ENCODE data around the gene GRB10.

GRB10 gene

DNA sequence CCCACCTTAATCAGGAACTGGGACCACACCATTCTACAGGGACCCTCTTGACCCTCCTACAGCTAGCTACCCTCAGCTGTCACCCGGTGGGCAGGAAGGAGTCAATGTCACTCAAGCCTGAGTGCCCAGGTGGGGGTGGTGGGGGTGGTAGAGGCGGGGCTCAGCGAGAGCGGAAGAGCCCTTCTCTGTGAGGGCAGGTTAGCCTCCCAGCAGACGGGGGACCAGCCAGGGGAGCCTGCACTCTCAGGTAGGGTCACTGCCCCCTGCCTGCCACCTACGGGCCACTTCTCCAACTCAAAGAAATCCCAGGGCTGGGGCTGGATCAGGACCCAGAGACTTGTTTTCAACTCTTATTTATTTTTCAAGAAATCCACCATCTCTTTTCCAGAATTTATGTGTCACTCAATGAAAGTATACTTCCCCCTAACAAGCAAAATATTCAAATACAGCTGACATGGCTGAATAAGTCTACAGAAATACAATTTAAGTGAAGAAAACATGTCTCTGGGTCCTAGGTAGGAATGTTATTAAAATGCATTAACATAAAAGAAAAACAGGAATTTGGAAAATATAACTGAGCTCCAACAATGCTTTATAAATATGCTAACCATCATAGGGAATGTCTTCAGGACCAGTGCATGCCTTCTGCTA, 154.1 kb downstream of the GRB10 start:
- no peak for DNase-seq

DNA sequence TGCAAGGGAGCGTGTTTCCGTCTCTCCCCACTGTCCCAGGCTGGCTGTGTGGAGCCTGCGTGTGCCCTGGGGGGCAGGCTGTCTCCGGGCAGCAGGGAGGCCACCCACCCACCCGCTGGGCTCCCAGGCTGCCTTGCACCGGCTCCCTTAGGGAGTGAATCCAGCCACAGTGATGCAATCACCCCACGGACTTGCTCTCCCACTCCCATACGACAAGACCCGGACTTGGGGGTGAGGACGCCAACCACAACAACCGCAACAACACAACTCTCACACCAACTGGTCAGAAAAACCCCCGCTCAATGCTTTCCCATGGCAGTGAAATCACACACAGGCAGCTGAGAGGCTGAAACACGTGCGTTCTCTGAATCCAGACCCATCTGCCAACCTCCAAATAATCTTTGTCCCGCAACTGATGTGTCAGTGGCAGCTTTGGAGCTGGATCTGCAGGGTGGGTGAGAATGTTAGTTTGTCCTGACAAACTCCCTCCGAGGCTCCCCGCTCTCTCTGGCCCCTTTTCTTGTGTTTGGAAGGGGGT, 154.8 kb downstream of the GRB10 start:
- no peak for DNase-seq

DNA sequence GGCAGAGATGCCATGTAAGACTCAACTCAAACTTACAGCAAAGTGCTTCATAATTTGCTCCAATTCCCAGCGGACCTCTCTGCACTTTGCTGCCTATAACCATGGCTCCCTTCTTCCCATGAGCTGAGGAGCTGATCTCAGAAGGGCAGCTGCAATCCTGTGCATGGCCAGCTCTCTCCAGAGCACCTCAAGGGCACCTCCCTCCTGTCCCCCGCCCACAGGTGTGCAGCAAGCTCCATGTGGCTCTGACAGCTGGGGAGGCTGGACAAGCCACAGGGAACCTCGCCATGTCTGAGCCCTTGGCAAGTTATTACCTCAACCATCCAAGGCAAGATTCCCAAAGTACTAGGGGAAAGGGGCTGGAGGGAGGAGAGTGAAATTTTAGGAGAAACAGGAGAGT, 156.4 kb downstream of the GRB10 start:
- no peak for DNase-seq

DNA sequence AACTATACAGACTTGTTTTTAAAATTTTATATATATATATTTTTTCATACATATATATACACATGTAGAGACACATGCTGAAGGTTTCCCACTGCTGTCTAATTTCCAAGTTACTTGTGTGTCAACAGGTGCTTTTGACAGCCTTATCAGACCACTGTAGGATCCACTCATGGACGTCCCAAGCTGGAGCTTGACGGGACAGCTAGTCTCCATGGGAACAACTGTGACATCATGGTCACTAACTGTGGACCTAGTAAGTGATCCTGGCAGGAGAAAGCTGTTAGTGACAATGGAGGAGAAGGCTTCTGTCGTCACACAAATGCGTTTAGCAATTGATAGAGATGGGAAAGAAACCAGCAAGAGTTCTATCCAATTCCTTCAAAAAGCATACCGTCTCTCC, 157.3 kb downstream of the GRB10 start:
- DNase-seq: no peak

DNA sequence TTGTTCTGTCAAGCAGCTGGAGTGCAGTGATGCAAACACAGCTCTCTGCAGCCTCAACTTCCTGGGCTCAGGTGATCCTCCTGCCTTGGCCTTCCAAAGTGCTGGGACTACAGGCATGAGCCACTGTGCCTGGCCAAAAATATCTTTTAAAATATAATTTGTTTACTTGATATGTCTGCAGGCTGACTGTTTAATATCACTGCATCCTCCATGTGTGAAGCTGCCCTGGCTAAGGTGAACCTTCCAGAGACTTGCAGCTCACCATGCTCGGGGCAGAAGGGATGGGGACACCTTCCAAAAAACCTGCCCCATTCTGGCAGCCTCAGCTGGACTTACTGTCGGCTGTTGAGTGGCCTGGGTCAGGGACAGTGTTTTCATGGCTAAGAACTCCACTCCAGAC, 159.9 kb downstream of the GRB10 start:
- no peak for DNase-seq

DNA sequence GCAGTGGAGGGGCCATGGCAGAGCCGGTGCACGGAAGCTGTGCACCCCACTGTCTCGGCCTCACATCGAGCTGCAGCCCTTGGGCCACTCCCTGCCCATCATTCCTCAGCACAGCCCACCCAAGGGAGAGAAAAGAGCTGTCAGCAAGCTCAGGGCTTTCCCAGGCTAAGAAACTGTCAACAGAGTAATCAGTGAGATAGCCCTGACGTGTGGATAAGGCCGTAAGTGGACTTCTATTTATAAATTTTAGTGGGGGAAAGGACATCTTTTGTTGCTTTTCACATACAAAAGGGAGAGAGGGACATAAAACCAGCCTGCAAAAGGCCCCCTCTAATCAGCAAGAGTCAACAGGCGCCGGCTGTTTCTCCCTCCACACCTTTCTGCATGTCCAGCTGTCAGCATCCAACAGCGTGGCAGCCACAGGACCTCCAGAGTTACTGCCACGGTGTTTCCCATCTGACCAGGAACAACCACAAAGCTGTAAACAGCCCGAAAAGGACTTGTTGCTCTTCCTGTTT, 160.7 kb downstream of the GRB10 start:
- DNase-seq: no peak

DNA sequence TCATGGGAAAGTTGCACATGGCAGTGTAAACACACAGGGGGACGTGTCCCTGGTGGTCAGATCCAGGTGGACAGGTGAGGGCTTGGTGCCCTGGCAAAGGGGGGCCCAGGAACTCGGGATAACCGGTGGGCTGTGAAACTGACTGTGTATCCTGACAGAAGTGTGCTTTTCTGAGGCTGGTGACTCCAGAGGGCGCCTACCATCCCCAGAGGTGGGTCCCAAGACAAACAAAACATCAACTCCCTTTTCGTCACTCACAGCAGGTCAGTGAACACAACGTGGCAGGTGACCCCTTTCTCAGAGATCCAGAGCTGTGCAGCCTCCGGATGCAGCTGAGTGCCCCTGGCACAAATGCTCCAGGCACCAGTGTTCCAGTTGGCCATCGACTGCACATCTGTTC, 161.5 kb downstream of the GRB10 start:
- DNase-seq: no peak

DNA sequence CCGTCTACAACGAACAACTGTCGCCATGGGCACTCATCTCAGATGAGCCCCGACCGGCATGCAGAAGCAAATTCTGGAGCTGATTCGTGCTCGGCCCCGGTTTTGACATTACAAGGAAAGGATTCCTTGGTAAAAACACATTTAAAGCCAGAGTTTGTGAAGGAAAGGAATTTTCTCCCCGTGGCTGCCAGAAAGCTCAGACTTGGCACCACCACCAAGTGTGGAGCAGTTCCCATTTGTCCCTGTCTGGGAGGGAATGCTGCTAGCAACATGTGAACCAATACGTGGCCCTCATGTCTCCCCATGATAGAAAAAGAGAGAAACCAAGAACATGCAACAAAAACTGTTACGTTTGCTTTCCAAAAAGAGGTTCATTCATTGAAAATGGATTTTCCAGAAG, 162.3 kb downstream of the GRB10 start:
- DNase-seq: no peak

DNA sequence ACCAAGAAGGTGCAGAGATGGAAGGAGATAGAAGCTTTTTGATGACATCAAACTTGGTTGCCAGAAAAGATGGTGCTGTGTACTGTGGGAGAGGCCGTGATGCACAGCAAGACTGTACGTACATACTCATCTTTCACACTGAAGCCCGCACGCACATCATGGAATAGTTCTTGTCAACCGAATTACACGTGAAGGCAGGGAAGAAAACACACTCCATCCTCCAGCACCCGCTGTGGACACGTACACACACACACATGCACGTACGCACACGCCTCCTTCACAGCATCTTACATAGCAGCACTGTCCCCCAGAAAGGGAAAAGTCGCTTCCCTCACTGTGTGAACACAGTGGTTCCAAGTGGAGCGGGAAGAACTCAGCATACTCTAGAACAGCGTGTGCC, 163.0 kb downstream of the GRB10 start:
- DNase-seq: no peak

DNA sequence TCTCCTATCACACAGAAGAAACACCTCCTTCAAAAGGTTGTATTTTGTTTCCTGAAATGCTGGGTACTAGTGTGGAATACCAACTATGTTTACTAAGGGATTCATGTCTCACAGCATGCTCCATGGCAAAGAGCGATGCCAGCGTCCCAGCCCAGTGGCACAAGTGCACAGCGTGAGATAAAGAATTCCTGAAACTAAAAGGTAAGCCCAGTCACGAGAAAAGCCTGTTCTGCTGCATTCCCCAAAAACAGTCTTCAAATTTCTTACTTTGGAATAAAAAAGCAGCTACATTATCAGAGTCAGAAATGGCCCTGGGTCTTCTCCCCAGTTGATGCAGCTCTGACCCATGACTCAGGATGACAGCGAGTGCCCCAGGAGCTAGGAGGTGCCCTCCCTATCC, 164.4 kb downstream of the GRB10 start:
- no peak for DNase-seq

DNA sequence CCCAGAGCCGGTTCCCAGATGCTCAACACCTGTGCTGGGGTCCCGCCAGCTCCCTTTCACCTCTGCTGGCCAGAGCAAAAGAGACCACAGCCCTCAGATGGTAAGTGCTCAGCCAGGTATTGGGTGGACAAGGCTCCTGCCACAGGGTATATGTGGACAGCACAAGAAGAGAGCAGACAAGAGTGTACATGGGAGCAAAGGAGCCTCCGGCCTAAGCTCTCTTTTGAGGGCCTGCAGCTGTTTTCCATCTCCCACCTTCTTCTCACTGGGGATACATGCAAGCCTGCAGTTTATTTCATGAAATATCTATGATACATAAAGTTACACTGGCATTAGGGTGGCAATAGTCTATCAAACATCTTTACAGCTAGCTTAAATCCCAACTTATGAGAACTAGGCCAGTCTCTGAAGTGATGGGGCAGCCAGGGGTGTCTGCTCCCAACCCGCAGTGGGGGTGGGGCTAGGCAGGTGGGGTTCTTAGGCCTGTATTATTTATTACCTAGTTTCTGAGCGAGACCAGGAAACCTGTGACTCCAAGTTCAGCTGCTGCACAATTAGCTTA, 167.1 kb downstream of the GRB10 start:
- DNase-seq: no peak

DNA sequence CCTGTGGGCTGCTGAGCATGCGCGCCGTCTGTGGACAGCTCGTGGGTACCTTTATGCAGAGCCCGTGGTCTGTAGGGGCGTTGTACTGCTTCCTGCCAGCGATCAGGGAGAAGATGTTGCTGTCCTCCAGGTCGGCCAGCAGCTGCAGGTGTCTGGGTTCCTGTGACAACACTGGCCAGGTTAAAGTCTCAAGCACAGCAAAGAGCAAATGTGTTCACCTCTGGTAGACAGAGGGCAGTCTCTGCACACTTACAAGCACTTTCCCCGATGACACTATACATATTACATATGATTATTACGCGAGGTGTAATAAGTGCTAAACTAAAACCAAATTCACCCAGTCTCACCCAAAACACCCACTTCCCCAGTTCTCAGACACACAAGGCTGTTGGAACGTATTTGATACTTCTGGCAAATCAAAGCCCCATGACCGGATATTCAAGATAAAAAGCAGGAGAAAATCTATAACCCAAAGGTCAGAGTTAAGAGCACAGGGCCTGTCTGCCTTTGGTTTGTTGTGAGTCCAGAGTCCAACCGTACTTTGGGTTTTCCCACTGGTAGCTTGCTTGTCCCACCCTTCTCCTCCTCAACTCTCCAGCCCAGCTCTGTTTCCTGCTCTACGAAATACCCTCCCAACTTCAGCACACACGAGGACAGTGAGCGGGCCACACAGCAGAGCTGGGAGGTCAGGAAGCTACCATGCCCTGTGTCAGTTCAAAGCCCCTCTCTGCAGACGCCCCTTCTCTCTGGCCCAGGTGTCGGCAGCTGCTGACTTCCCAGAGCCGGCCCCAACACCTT, 167.8 kb downstream of the GRB10 start:
- no peak for DNase-seq

DNA sequence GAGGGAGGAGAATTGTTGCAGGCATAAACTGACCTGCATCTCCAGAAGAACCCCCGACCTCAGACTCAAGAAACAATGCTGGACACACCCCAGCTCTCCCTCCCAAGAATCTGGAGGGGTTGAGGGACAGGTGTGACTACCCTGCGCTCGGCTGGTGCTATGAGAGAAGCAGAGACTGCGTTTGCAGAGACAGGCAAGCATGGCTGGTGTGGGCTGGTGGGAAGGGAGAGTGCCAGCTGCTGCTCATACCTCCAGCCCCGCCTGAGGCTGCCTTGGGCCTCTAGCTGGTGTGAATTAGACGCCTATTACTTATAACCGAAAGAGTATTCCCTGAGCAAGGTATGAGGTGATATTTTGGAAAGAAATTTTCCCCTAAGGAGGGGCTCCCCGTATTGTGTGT, 169.2 kb downstream of the GRB10 start:
- DNase-seq: no peak

DNA sequence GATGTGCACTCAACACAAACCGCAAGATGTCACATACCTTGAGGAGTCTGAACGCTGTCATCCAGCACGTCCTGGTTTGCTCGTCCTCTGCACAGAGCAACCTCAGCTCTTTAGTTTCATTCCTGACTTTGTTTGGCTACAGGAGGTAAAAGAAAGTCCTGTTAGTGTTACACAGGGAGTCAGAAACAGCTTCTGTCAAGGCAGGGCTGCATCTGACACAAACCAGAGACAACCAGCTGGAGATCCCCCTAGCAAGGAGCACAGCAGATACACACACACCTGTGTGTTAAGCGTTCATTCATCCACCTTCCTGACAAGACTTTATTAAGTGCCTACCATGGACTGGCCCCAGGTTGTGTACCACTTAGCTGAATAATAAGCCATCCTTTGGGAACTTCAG, 170.0 kb downstream of the GRB10 start:
- DNase-seq: no peak

DNA sequence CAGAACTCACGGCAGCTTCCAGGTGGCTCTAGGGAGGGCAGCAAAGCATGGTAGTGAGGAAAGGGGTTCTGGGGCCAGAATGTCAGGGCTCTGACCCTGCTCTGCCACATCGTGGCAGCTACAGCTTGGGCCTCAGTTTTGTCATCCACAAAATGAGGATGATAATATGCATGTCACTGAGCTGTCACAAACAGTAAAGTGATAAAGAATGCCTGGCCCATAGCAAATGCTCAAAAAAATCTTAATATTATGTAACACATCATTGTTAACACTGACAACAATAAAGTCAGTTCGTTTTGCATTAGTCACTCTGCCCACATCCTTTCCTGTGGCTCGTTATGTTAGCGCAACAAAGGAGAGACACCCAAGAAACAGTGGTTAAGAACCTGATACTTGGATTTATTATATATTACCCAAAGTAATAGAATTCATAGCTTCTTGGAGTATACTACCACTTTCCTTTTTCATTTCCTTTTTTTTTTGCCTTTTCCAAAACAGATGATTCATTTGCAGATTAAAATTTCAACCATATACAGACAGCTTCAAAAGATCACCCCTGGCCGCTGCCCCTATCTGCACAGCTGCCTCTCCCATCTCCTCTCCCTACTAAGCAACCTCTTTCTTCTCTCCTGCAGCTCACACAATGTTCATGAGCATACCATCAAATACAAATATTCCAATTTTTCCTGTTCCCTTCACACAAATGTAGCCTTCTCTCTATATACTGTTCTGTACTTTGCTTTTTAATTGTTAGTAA, 172.0 kb downstream of the GRB10 start:
- no peak for DNase-seq

DNA sequence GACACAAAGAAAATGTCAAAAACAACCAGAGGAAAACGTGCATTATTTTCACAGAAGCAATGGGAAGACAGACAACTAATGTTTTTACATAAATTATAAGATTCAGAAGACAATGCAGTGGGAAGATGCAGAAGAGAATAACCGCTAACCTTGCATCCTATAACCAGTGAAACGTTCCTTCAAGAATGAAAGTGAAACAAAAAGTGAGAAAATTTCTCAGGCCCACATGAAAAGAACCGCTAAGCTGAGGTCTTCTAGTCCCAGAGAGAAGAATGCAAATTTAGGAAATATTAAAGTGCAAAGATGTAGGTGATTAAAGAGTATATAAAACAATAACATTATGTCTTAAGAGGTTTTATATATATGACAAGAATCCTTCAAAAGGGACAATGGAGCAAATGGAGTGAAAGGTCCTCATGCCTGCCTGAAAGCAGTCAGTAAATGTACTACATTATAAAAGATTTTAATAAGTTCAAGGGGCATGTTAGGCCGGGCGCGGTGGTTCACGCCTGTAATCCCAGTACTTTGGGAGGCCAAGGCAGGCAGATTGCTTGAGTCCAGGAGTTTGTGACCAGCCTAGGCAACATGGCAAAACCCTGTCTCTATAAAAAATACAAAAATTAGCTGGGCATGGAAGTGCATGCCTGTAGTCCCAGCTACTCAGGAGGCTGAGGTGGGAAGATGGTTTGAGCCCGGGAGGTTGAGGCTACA, 174.3 kb downstream of the GRB10 start:
- no peak for DNase-seq

DNA sequence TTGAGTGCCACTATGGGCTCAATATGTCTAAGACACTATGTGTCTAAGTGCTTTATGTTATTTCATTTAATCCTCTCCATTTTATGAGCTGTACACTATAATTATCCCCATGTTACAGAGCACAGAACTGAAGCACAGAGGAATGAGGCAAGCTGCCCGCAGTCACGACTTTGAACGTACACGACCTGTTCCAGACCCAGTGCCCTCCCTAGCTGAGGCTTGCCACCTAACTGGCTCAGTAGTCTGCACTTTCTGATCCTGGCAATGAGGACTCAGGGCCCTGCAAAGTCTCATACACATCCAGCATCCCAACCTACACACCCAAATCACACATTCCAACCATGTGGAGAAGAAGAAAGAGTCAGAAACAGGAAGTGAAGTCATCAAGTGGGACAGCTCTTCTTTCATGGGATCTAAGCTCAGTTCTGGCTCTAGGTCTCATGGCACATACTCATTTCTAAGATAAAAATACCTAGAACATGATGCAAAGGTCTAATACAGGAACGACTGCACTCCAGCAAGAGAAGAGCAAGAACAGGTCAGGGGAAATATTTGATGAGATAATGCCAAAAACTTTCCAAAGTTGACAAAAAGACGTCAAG, 175.1 kb downstream of the GRB10 start:
- DNase-seq: no peak

DNA sequence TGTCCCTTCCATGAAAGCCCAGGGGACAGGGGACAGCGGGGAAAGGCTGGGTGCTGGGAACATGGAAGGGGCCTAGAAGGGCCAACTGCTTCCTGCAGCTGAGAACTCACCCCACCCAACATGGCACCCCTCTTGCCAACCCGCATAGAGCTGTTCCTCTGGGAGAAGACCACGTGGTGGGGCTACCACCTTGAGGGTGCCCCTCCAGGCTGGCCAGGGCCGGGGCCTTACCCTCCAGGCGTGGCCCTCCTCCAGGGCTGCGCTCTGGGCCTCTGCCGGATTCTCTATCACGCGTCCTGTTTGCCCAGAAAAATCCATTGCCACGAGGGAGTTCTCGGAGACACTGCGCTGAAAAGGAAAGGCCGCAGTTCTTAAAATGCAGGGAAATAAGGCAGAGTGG, 177.6 kb downstream of the GRB10 start:
- no peak for DNase-seq

DNA sequence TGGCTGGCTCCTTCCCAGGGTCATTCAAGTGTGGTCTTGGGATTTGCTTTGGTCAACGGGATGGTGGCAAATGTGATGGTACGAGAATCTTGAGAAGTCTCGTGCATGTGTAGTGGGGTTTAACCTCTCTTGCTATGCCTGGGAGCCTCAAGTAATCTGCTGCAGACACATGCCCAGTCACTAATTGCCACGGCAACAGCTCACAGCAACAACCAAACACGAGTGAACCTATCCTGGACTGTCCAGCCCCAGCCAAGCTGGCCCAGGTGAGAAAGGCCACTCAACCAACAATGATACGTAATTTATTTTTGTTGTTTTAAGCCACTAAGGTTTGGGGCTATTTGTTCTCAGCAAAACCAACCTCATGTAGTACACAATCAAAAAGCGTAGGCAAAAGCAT, 179.4 kb downstream of the GRB10 start:
- DNase-seq: no peak

DNA sequence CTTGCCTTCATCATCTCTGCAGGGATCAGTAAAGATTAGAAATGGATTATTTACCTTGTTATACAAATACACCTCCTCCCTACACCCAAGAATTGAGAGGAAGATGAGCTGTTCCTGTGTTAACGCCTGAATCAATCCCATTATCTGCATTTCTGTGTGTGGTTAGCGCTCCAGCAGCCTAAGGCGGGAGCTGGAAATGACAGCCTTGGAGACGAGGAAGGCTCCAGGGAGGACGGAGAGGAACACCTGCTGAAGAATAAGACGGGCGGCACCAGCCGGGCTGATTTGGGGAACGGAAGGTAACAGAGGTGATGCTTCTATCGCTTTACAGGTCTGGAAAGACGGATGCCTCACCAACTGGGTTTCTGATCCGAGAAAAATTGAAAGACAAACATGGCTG, 183.3 kb downstream of the GRB10 start:
- DNase-seq: no peak

DNA sequence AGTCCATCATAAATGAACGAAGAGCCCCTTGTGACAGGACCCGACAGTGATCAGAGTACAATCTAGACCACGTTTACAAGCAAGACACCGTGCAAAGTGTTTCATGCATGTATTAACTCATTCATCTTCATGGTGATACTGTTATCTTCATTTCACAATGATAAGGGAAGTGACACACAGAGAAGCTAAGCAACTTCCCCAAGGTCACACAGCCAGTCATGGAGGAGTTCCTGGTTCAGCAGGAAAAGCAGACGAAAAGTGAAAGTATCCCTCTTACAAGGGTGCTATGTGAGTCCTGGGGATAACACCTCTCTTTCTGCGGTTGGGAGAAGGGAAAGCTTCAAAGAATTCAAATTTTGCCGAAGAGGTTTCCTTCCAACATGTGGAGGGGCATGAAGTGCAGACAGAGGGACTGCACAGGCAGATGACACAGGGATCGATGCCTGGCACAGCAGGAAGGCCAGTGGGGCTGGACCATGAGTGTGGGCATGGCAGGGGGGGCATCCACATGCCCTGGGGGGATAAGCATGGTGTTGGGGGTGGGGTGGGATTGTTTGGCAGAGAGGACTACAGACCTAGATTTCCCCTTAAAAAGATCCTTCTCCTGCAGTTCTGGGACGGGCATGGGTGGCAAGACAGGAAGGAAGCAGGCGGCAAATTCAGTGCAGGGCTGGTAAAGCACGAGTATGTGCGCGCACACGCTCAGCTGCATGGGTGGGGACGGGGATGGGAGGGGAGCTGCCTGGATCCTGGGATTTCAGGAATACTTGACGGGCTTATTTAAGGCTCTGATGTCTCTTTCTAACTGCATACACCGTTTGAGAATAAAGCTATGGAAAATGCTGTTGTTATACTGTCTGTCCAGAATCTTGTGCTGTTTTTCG, 184.0 kb downstream of the GRB10 start:
- no peak for DNase-seq

Data from activated CD4-positive, alpha-beta T cell treated with anti-CD3 and anti-CD28 coated beads, Interleukin-2, amount 50 U/mL, for 4 hours (primary cell).